ENCODE measurements around the gene MFN2. TPM values are rescaled to one million over a fixed set of nuclear protein-coding genes. Genes with fewer than 3 reads are reported as not detected.

Gene MFN2
- total and polyA plus RNA-seq, 9 of the 15 experiments (the other 6 are each of a cell fraction or from before 2014, with no cell fraction given): 10.5 to 158 (median 87.1) TPM

- FAIRE-seq: peak; percentile 80
- Histone ChIP-seq H4K20me1 (replicated peaks; ENCODE audit: control insufficient read depth, insufficient read depth, low read length) (peaks cover 3% of the 10 kb centered on the region; the same call in 1 of the 2 replicates), H3K27ac (ENCODE audit: extremely low read depth, low read depth, low read length) (no peak overlapping the region), H3K9ac (ENCODE audit: insufficient read depth in 1 of 2, low read depth in 2 of 2, low read length in 2 of 2) (peak overlapping the region in 1 of 2 experiments; percentile 69; a peak in 2 of 4 replicates), H3K9me3 (replicated peaks; ENCODE audit: control insufficient read depth, insufficient read depth, low read depth, low read length) (no peaks in the 10 kb centered on the region), H3K27me3 (ENCODE audit: control insufficient read depth in 2 of 2, insufficient read depth in 2 of 2, low read length in 2 of 2) (no peaks in the 10 kb centered on the region), H3K4me1 (replicated peaks in 1 of 2; ENCODE audit: control insufficient read depth in 2 of 2, insufficient read depth in 2 of 2, low read length in 2 of 2) (peaks cover 8 to 34% of the 10 kb centered on the region in 2 experiments; a peak in 4 of 5 replicates), H3K36me3 (ENCODE audit: control insufficient read depth, insufficient read depth, low read length) (peaks cover 55% of the 10 kb centered on the region; the same call in 2 of the 3 replicates), H3K4me3 (no peak overlapping the region), H3K4me2 (ENCODE audit: insufficient read depth, low read length) (no peak overlapping the region; the same call in 1 of the 2 replicates), H3K9me1 (ENCODE audit: control insufficient read depth, insufficient read depth, low read length) (peaks cover 6% of the 10 kb centered on the region), H3K79me2 (ENCODE audit: control insufficient read depth, insufficient read depth, low read length) (no peaks in the 10 kb centered on the region), H2AFZ (ENCODE audit: low read depth, low read length) (no peak overlapping the region)
- peak; percentile 94 for ATAC-seq
- 70% methylated on average over 18 of the region's 20 CpGs for WGBS (ENCODE audit: insufficient coverage, low coverage, missing lambda C conversion rate)
- ChIA-PET CTCF (ENCODE audit: low intra/inter-chr PET ratio) (interaction anchor here (0.9 kb wide), 1 partner anchor 30 kb away, joined by 5 read pairs; no protein-coding TSS in a partner anchor), POLR2A (interaction anchor here (0.7 to 6.9 kb wide), 11 partner anchors 7 to 208 kb away, joined by 3 to 95 read pairs (median 4); partner anchors contain the start of genes MFN2, MIIP and TNFRSF8)
- BruUV-seq (replicated peaks): TSS peak; percentile 18
- peak; percentile 70 to 83 (median 80) for DNase-seq (ENCODE audit: extremely low read depth in 1 of 4, low spot score in 3 of 4)
- in situ Hi-C loops (cut with MboI) (no loop called here), intact Hi-C loops (cut with micrococcal nuclease) (loop anchor here (1.0 to 2.0 kb wide), 4 partner anchors 26 to 193 kb away; no protein-coding TSS in a partner anchor)
- no peak for TF ChIP-seq RHOXF2B (CRISPR knock-in tag; conservative IDR thresholded peaks at IDR 0.05)
- peak; percentile 42 for TF ChIP-seq ZNF263 (CRISPR knock-in tag; IDR thresholded peaks at IDR 0.05; ENCODE audit: borderline replicate concordance)
- peak; percentile 80 to 90 for TF ChIP-seq RAD21 (CRISPR knock-in tag; conservative IDR thresholded peaks at IDR 0.05 in 1 of 2, IDR thresholded peaks at IDR 0.05 in 1 of 2)
- TF ChIP-seq DEAF1 (CRISPR knock-in tag; IDR thresholded peaks at IDR 0.05): 0 out of 2 replicates have a peak, but pooled peaks have one; percentile 39
- TF ChIP-seq RBFOX2 (IDR thresholded peaks at IDR 0.05; ENCODE audit: low read depth, low read length): peak; percentile 41; the same call in 1 of the 2 replicates
- peak in 1 of 2 experiments; percentile 44; a peak in 1 of 4 replicates for TF ChIP-seq RCOR1 (IDR thresholded peaks at IDR 0.05; ENCODE audit: borderline replicate concordance in 1 of 2, low read depth in 2 of 2, low read length in 2 of 2)
- peak; percentile 46; the same call in 1 of the 2 replicates for TF ChIP-seq TFAP4 (CRISPR knock-in tag; IDR thresholded peaks at IDR 0.05; ENCODE audit: borderline replicate concordance)
- TF ChIP-seq VEZF1 (CRISPR knock-in tag; IDR thresholded peaks at IDR 0.05): 0 out of 2 replicates have a peak, but pooled peaks have one; percentile 29
- no peak for TF ChIP-seq YBX1 (IDR thresholded peaks at IDR 0.05)
- 0 out of 2 replicates have a peak, but pooled peaks have one; percentile 22 for TF ChIP-seq KLF16 (IDR thresholded peaks at IDR 0.05)
- TF ChIP-seq E2F4 (CRISPR knock-in tag; IDR thresholded peaks at IDR 0.05; ENCODE audit: low read depth): 0 out of 2 replicates have a peak, but pooled peaks have one; percentile 25
- TF ChIP-seq MAZ (CRISPR knock-in tag; conservative IDR thresholded peaks at IDR 0.05 in 1 of 2, IDR thresholded peaks at IDR 0.05 in 1 of 2): peak; percentile 30 to 70; a peak in 2 of 4 replicates
- no peak for TF ChIP-seq ZNF165 (CRISPR knock-in tag; IDR thresholded peaks at IDR 0.05; ENCODE audit: borderline replicate concordance)
Observed at GRCh38 chr1:12031039-12031980, 51.1 kb downstream of the MFN2 start.
